WERI-Rb-1 (cell line): Measurements from ENCODE around the gene PAFAH2.

Experiments used
- DNase-seq: peaks from one replicate; pipeline ENCODE4 v3.0.0-alpha.2; 2020
- H3K27ac ChIP-seq: fragments of 250-450 bp; sonication (Bioruptor Pico); 2 replicates; pipeline ENCODE4 v1.5.1; 2020; ENCODE audit warnings: mild to moderate bottlenecking, moderate library complexity
- H3K27me3 ChIP-seq: fragments of 250-450 bp; sonication (Bioruptor Pico); 2 replicates; pipeline ENCODE4 v1.5.1; 2021; ENCODE audit warnings: mild to moderate bottlenecking, low read depth, moderate library complexity; ENCODE audit not compliant: insufficient read depth, severe bottlenecking
- H3K36me3 ChIP-seq: fragments of 250-450 bp; sonication (Bioruptor Pico); 2 replicates; pipeline ENCODE4 v1.5.1; 2020; ENCODE audit warnings: mild to moderate bottlenecking, moderate library complexity
- H3K4me3 ChIP-seq: 2 replicates; pipeline ENCODE4 v1.5.1; 2011; ENCODE audit warnings: low read depth, mild to moderate bottlenecking, control low read depth, low read length
- H3K9me3 ChIP-seq: fragments of 250-450 bp; sonication (Bioruptor Pico); 2 replicates; pipeline ENCODE4 v1.5.1; 2021; ENCODE audit warnings: mild to moderate bottlenecking, moderate library complexity; ENCODE audit not compliant: severe bottlenecking
- CTCF ChIP-seq: IDR thresholded peaks from 2 replicates; pipeline ENCODE4 v1.5.1; 2011; ENCODE audit warnings: low read depth, mild to moderate bottlenecking, control low read depth, inconsistent platforms, low read length

PAFAH2 gene

GRCh38 chr1:25917996-25918395, 79.9 kb downstream of the PAFAH2 start:
- peaks cover 2% of the 10 kb centered on the region for H3K9me3 ChIP-seq
- DNase-seq = no peak

GRCh38 chr1:25916460-25916859, 81.4 kb downstream of the PAFAH2 start:
- Histone ChIP-seq H3K4me3 (no peak overlapping the region), H3K9me3 (peaks cover 2% of the 10 kb centered on the region), H3K36me3 (no peaks in the 10 kb centered on the region), H3K27me3 (no peaks in the 10 kb centered on the region), H3K27ac (no peak overlapping the region)
- DNase-seq = no peak
- TF ChIP-seq CTCF = no peak

More at GRCh38 chr1:25917996-25918395, 79.9 kb downstream of the PAFAH2 start:
- TF ChIP-seq CTCF = no peak
- no peak overlapping the region for H3K4me3 ChIP-seq
- no peaks in the 10 kb centered on the region for H3K36me3 ChIP-seq
- no peak overlapping the region for H3K27ac ChIP-seq
- H3K27me3 ChIP-seq = no peaks in the 10 kb centered on the region

GRCh38 chr1:25914074-25914995, 83.5 kb downstream of the PAFAH2 start:
- H3K27ac ChIP-seq = peak overlapping the region; percentile 29; the same call in 1 of the 2 replicates
- peaks cover 2% of the 10 kb centered on the region for H3K9me3 ChIP-seq
- no peak for TF ChIP-seq CTCF
- no peaks in the 10 kb centered on the region for H3K27me3 ChIP-seq
- no peak for DNase-seq
- H3K4me3 ChIP-seq = no peak overlapping the region
- H3K36me3 ChIP-seq = no peaks in the 10 kb centered on the region

GRCh38 chr1:25913206-25913605, 84.7 kb downstream of the PAFAH2 start:
- TF ChIP-seq CTCF = no peak
- H3K27ac ChIP-seq = no peak overlapping the region
- no peak overlapping the region for H3K4me3 ChIP-seq
- DNase-seq = no peak
- H3K27me3 ChIP-seq = no peaks in the 10 kb centered on the region
- H3K36me3 ChIP-seq = no peaks in the 10 kb centered on the region
- H3K9me3 ChIP-seq = peaks cover 2% of the 10 kb centered on the region

- H3K9me3 ChIP-seq = peaks cover 2% of the 10 kb centered on the region
- no peak overlapping the region for H3K27ac ChIP-seq
- no peaks in the 10 kb centered on the region for H3K27me3 ChIP-seq
- TF ChIP-seq CTCF = no peak
- DNase-seq = no peak
- H3K4me3 ChIP-seq = no peak overlapping the region
- no peaks in the 10 kb centered on the region for H3K36me3 ChIP-seq
Observed at GRCh38 chr1:25912076-25912831, 85.6 kb downstream of the PAFAH2 start.
